Measurements from ENCODE around the gene ADAM22. TPM values are rescaled to one million over a fixed set of nuclear protein-coding genes. Genes with fewer than 3 reads are reported as not detected.

The ADAM22 gene
- total RNA-seq, 1 experiment from 2014 or later: 7.1 TPM

- no peak for TF ChIP-seq EZH2 (IDR thresholded peaks at IDR 0.05; ENCODE audit: borderline replicate concordance, low read depth, low read length, poor library complexity, severe bottlenecking)
- TF ChIP-seq CTCF (conservative IDR thresholded peaks at IDR 0.05; ENCODE audit: low read depth, low read length): no peak
Measured at GRCh38 chr7:88121335-88121734, 187.3 kb downstream of the ADAM22 start.

GRCh38 chr7:88127637-88128290 is 193.7 kb downstream of the ADAM22 start:
- intact Hi-C loops (cut with micrococcal nuclease; ENCODE audit: unreplicated experiment): no loop called here
- no peaks in the 10 kb centered on the region for H3K27me3 ChIP-seq (replicated peaks; ENCODE audit: insufficient read depth, low read depth, low read length, poor library complexity)
- ChIA-PET CTCF (no interaction called here), POLR2A (ENCODE audit: low non-redundant PET) (no interaction called here)
- peak; percentile 42 for DNase-seq (ENCODE audit: low spot score)
- no peak overlapping the region for H3K27ac ChIP-seq (ENCODE audit: low read depth, low read length, poor library complexity, severe bottlenecking)
- H3K4me3 ChIP-seq (ENCODE audit: low read depth, low read length, poor library complexity, severe bottlenecking): no peak overlapping the region
- BruUV-seq (replicated peaks): no TSS peak
- no peaks in the 10 kb centered on the region for H3K4me1 ChIP-seq (ENCODE audit: insufficient read depth, low read length, poor library complexity, severe bottlenecking)
- H3K9me3 ChIP-seq (ENCODE audit: low read depth, low read length, poor library complexity, severe bottlenecking): no peaks in the 10 kb centered on the region
- H3K36me3 ChIP-seq (ENCODE audit: insufficient read depth, low read length, poor library complexity, severe bottlenecking): no peaks in the 10 kb centered on the region
- TF ChIP-seq CTCF (conservative IDR thresholded peaks at IDR 0.05; ENCODE audit: low read depth, low read length): no peak

More at GRCh38 chr7:88121335-88121734, 187.3 kb downstream of the ADAM22 start:
- H3K36me3 ChIP-seq (ENCODE audit: insufficient read depth, low read length, poor library complexity, severe bottlenecking): no peaks in the 10 kb centered on the region
- ChIA-PET CTCF (no interaction called here), POLR2A (ENCODE audit: low non-redundant PET) (no interaction called here)
- H3K4me1 ChIP-seq (ENCODE audit: insufficient read depth, low read length, poor library complexity, severe bottlenecking): peaks cover 6% of the 10 kb centered on the region
- BruUV-seq (replicated peaks): no TSS peak
- intact Hi-C loops (cut with micrococcal nuclease; ENCODE audit: unreplicated experiment): no loop called here
- H3K4me3 ChIP-seq (ENCODE audit: low read depth, low read length, poor library complexity, severe bottlenecking): no peak overlapping the region
- no peak for DNase-seq (ENCODE audit: low spot score)
- H3K9me3 ChIP-seq (ENCODE audit: low read depth, low read length, poor library complexity, severe bottlenecking): no peaks in the 10 kb centered on the region
- no peak overlapping the region for H3K27ac ChIP-seq (ENCODE audit: low read depth, low read length, poor library complexity, severe bottlenecking)
- no peaks in the 10 kb centered on the region for H3K27me3 ChIP-seq (replicated peaks; ENCODE audit: insufficient read depth, low read depth, low read length, poor library complexity)

GRCh38 chr7:88132725-88133124 is 198.7 kb downstream of the ADAM22 start:
- Histone ChIP-seq H3K36me3 (ENCODE audit: insufficient read depth, low read length, poor library complexity, severe bottlenecking) (no peaks in the 10 kb centered on the region), H3K4me1 (ENCODE audit: insufficient read depth, low read length, poor library complexity, severe bottlenecking) (no peaks in the 10 kb centered on the region), H3K4me3 (ENCODE audit: low read depth, low read length, poor library complexity, severe bottlenecking) (no peak overlapping the region), H3K27ac (ENCODE audit: low read depth, low read length, poor library complexity, severe bottlenecking) (no peak overlapping the region), H3K9me3 (ENCODE audit: low read depth, low read length, poor library complexity, severe bottlenecking) (no peaks in the 10 kb centered on the region), H3K27me3 (replicated peaks; ENCODE audit: insufficient read depth, low read depth, low read length, poor library complexity) (no peaks in the 10 kb centered on the region)
- BruUV-seq (replicated peaks): no TSS peak
- DNase-seq (ENCODE audit: low spot score): no peak
- ChIA-PET POLR2A (ENCODE audit: low non-redundant PET) (no interaction called here), CTCF (no interaction called here)
- intact Hi-C loops (cut with micrococcal nuclease; ENCODE audit: unreplicated experiment): no loop called here
- no peak for TF ChIP-seq CTCF (conservative IDR thresholded peaks at IDR 0.05; ENCODE audit: low read depth, low read length)
- no peak for TF ChIP-seq EZH2 (IDR thresholded peaks at IDR 0.05; ENCODE audit: borderline replicate concordance, low read depth, low read length, poor library complexity, severe bottlenecking)

Data from A673 (cell line).